Testis (tissue), 2 donors: Measurements from ENCODE around the gene CD63.

Experiments used
- CTCF ChIP-seq, 3 experiments: fragments of 450-650 bp in 2 of 3; fragments of 200-600 bp in 1 of 3; sonication (generic) in 1 of 3; IDR thresholded peaks; one replicate each; pipeline ENCODE4 v1.5.1; 2016 to 2019; ENCODE audit warnings: antibody characterized with exemption in 3 of 3, mild to moderate bottlenecking in 2 of 3, moderate library complexity in 1 of 3
- POLR2A ChIP-seq: fragments of 450-650 bp; IDR thresholded peaks from one replicate; pipeline ENCODE4 v1.6.1; 2017; ENCODE audit warnings: antibody characterized with exemption, mild to moderate bottlenecking, moderate library complexity

GRCh38 chr12:55707841-55708694 lies 20.7 kb downstream of the CD63 start, which contains the start of gene ITGA7:
- TF ChIP-seq CTCF (IDR thresholded peaks at IDR 0.05) = no peak
- TF ChIP-seq POLR2A = no peak
